Stimulated activated CD4-positive, alpha-beta T cell treated with anti-CD3 and anti-CD28 coated beads, Interleukin-4, amount 100 ng/mL, for 48 hours (primary cell): ENCODE data around the gene JMJD8.

Experiments
- DNase-seq, 2 donors: peaks; one replicate each; pipeline ENCODE4 v3.0.0-alpha.2; 2020; ENCODE audit warnings: low read depth in 2 of 2

The JMJD8 gene

DNA sequence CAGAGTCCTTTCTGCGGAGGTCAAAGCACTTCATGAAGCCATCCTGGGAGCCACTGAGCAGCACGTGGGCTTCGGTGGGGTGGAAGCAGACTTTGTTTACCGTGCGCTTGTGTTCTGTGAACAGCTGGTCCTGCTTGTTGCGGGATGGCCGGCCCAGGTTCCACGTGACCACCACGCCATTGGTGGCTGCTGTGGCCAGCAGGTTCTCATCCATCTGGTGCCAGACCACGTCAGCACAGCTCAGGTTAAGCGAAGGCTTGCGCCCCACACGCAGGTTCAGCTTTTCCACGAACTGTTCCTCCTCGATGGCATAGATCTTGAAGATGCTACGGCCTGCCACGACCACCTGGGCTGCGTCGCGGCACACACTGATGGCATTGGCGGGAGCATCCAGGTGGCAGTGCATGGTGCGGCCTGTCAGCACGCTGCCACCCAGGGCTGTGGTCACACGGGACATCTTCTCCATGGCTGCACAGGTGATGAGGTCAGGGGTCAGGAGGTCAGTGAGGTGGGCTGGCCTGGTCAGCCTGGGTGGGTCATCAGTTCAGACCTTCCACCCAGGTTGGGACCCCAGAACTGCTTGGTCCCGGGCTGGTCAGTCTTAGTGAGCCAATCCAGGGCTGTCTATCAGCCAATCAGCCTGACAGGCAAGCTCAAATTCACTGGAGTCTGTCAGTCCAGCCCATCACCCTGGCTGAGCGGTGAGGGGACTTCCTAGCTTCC, 5.2 kb upstream of the JMJD8 start:
- no peak for DNase-seq

DNA sequence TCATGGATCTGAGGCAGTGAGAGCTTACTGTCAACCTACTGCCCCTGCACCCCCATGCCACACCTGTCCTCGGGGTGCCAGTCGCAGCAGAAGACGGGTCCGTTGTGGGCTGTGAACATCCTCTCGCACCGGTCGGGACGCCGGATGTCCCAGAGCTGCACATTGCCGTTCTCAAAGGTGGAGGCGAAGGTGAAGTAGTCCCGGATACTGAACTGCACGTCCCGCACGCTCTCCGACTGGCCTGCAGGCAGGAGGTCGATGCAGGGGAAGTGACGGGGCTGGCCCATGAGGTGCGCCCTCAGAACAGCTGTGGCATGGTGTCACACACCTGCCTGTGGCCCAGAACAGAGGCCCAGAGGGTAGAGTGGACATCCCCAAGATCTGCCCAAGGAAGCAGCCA, 3.4 kb upstream of the JMJD8 start:
- no peak for DNase-seq

DNA sequence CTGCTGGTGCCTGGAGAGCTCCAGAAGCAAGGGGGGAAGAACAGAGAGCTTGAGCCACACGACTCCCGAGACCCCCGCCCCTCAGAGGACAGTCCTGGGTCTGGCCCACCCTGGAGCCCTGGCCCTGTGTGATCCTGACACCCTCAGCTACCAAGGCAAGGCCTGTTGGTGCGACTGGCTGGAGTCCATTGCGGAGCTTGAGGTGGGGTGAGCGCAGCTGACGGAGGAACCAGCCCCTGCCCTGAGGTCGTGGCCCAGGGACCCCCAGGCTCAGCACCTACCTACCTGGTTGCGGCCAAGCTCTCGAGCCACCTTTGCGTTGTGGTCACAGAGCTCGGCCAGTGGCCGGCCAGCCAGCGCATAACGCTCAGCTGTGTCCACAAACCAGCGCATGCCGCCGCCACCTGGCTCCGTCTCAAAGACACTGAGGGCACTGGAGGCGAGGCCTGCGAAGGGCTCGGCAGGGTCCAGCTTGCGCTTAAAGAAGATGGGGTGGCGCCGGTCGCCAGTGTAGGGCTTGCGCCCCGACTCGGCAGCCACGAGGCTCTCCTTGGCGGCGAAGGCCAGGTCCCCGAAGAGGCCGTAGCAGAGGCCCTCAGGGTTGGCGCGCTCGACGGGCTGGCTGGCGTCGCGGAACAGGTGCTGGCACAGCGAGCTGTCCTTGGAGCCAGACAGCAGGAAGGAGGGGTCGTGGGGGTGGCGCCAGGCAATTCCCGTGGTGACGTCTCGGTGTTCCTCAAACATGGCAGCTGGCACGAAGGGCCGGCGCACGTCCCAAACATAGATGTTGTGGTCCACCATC, 2.5 kb upstream of the JMJD8 start:
- DNase-seq = no peak

DNA sequence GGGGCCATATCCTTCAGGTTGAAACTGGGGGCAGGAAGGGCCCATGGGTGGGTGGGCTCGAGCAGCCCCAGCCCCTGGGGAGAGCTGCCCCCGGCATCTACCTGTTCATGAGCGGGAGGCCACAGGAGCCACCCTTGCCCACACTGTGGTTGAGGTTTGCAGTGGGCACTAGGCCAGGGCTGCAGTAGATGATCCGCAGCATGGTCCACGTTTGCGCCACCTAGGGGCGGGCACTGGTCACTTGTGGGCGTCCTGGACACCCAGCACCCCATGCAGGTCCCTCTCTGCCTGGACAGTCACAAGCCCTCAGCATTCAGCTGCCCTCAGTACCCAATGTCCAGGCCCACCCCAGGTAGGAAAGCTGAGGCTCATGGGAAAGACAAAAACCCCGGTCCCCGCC, 1.8 kb upstream of the JMJD8 start:
- DNase-seq = no peak

DNA sequence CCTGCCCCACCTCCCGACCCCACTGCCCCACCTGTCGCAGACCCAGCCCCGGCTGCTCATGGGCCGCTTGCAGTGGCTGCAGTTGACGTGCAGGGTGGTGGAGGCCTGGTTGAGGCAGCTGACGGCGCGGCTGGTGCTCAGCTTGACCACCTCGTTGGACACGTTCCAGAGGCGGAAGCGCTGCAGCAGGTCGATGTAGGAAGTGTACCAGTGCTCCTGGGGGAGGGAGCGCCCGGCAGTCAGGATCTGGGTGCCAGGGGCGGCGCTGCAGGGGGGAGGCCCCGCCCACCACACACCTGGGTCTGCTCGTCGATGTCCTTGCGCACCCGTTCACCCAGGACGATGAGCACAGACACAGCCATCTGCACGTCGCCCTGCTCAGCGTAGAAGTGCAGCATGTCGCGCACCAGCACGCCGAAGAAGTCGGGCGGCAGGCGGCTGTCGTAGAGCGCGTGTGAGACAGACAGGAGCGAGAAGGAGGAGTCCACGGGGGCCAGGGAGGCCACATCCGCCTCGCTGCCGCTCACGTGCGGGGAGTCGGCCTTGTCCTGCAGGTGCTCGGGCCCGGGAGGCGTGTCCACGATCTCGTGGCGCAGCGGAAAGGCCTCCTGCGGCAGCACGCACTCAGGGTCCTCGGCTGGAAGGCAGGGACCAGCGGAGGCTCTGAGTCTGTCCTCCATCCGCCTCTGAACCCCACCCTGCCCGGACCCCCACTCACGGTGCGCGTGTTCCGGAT, 995 bp upstream of the JMJD8 start:
- no peak for DNase-seq

DNA sequence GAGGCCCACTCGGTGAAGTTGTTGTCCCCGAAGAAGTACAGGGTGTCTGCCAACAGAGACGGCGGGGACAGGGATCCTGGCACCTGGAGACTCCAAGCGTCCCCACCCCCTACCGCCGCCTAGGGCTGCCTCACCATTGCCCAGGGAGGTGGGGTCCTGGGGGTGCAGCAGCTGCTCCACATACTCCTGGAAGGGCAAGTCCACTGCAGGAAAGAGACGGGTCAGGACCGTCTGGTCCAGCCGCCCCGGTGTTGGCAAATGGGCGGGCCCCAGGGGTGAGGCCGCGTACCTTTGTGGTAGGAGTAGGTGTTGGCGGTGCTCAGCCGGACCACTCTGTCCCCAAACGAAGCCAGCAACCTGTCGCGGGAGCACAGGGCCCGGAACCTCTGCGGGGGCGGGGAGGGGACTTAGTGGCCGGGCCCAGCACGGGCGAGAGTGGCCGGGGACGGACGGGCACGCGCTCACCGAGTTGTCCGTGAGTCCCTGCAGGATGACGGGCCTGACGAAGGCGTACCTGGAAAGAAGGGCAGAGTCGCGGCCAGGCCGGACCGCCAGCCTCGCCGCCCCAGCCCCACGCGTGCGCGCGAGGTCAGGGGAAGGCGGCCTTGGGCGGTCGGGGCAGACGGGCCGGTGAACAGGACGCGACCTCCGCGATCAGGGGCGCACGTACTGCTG, 601 bp downstream of the JMJD8 start:
- no peak for DNase-seq

DNA sequence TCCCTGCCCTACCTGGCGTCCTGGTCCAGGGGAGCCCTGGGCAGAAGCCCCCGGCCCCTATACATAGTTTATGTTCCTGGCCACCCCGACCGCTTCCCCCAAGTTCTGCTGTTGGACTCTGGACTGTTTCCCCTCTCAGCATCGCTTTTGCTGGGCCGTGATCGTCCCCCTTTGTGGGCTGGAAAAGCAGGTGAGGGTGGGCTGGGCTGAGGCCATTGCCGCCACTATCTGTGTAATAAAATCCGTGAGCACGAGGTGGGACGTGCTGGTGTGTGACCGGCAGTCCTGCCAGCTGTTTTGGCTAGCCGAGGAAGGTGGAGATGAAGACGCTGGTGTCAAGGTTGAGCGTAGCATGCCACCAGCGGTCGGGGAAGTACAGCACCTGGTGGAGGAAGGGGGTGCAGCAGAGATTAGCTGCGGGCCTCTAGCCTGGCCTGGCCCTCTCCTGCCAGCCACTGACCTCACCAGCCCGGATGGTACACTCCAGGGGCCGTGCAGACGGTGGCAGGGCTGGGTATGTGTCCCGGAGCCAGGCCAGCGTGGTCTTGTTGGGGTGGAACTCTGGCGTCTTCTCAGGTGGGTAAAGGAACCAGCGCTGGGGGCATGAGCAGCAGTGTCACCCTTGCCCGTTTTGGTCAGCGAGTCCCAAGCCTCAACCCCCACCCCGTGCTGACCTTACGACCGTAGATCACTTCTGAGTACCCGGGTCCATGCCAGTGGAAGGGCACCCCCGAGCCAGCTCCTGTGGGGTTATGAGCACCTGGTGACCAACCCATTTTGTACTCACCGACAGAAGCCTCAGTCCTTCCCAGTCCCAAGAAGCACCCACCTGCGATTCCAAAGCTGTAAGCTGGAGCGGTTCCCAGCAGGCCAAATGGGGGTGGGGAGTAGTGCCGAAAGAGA, 1.4 kb downstream of the JMJD8 start:
- no peak for DNase-seq

DNA sequence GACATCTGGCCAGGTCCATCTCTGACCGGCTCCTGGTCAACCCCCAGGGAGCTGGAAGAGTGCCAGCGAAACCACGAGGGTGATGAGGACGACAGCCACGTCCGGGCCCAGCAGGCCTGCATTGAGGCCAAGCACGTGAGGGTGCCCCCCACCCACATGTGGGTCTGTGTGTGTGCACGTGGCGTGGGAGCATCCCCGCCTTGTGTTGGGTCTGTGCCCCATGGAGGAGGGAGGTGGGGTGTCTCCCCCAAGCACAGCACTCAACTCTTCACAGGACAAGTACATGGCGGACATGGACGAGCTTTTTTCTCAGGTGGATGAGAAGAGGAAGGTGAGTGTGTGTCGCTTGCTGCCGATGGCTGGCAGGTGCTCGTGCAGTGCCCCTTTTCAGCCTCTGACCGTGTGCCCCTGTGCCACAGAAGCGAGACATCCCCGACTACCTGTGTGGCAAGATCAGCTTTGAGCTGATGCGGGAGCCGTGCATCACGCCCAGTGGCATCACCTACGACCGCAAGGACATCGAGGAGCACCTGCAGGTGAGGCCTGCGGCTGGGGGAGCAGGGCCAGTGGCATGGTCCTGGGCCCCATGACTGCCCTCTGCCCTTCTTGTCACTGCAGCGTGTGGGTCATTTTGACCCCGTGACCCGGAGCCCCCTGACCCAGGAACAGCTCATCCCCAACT, 2.2 kb downstream of the JMJD8 start:
- no peak for DNase-seq

DNA sequence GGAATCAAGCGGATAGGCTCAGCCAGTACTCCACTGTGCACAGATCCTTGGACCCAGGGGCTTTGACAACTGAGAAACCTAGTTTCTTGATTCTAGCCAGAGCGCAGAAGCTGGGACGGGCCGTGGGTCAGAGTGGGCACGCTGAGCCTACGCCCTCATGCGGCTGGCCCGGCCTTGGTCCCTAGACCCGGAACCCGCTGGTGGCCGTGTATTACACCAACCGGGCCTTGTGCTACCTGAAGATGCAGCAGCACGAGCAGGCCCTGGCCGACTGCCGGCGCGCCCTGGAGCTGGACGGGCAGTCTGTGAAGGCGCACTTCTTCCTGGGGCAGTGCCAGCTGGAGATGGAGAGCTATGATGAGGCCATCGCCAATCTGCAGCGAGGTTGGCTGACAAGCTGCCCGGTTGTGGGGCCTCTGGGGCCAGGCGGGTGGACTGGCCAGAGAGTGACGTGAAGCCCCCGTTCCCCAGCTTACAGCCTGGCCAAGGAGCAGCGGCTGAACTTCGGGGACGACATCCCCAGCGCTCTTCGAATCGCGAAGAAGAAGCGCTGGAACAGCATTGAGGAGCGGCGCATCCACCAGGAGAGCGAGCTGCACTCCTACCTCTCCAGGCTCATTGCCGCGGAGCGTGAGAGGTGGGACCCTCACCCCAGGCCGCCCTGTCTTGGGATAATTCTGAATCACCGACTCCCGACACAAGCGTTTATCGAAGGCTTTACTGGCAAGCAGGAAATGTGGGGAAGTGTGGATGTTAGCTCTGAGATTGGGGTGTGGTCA, 3.0 kb downstream of the JMJD8 start:
- DNase-seq = no peak

DNA sequence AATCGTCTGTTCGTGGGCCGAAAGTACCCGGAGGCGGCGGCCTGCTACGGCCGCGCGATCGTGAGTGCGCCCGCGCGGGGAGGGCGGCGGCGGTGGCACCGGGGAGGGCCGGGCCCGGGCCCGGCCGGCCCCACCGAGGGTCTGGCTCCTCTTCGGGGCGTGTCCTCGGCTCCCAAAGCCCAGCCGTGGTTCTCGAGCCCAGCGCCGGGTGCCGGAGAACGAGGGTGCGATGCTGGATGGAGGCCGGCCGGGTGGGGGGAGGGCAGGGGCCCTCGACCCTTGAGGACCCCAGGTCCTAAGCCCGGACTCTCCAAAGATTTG, 3.5 kb downstream of the JMJD8 start:
- DNase-seq = no peak

DNA sequence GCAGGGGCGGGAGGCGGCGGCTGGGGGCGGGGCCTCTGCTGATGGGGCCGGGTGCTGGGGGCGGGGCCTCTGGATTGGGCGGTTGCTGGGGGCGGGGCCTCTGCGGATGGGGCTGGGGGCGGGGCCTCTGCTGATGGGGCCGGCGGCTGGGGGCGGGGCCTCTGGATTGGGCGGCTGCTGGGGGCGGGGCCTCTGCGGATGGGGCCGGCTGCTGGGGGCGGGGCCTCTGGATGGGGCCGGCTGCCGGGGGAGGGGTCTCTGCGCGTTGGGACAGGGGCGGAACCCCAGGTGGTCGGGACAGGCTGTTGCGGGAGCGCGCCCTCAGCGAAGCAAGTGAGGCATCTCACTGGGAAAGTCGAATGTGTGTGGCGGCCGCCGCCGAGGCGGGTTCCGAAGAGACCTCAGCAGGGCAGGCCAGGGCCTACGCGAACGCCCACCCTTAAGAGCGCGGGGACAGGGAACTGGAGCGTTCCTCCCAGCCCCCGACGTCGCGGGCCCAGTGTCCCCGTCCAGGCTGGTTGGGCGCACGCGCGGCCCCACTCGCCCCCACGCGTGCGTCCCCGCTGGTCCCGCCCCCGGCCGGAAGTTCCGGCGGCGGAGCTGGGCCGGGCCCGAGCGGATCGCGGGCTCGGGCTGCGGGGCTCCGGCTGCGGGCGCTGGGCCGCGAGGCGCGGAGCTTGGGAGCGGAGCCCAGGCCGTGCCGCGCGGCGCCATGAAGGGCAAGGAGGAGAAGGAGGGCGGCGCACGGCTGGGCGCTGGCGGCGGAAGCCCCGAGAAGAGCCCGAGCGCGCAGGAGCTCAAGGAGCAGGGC, 4.1 kb downstream of the JMJD8 start, which contains the start of gene STUB1:
TSS of gene STUB1 (plus strand) at position 597 of the 811 bp plus-strand sequence. CDS start at position 713, 116 bp downstream.
- DNase-seq = peak; percentile 85 to 93

DNA sequence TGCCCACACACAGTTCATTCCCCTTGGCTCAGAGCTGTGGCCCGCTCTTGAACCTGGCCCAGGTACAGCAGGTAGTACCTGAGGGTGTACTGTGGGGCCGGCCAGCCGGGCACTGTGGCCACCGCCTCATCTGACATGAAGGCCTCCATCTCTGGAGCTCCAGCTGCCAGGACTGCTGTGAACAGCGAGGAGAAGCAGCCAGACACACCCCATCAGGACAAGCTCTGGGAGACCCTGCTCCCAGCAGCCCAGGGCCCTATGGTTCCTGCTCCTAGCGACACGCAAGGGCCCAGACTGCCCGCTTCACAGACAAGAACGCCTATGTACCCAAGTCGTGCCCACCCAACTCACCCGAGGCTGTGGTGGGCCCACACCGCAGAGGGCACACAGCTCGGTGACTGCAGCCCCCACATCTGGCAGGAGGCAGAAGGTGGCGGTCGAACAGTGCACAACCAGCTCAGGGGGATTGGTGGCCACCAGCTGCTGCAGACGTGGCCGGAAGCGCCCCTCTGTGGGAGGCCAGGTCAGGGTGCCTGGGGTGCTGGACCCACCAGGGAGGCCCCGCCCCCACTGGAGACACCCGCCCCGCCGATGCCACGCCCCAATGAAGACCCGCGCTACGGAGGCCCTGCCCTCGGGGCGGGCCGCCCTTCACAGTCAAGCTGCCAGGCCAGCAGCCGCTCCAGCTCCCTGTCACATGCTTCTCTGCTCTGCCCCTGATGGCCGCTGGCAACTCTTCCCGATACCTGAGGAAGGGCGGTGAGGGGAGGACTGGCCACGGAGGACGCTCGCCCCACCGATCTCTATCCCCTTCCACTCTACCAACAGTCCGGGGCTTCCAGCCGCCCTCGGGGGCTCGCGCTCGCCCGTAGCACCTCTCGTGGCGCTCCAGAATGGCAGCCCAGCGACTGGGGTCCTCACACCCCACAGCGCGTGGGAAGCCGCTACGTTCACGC, 5.0 kb downstream of the JMJD8 start:
- DNase-seq = peak in 1 of 2 donors; percentile 53

DNA sequence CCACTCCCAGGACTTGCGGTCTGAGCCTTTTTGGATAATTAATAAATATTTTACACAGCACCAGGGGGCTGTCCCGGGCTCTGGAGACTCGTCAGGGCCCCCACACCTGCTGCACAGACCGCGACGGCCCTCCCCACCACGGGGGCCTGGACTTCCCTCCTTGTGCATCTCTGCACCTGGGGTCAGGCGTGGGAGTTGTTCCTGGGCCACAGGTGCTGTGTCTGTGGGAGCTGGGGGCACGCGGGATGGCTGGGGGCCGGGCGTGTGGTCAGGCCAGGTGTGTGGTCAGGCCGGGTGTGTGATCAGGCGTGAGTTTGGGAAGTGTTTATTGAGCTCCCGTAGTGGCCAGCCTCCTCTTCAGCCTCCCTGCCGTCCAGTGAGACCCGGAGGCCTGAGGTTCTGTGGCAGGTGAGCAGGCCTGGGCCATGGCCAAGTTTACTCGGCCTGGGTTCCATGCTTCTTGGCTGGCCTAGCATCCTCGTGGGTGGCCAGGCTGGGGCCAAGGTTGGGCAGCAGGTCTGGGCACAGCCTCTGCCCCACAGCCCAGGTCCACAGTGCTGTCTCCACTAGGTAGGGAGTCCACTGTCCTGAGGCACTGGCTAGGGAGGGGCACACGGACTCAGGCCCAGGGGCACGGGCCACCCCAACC, 5.8 kb downstream of the JMJD8 start:
- no peak for DNase-seq

DNA sequence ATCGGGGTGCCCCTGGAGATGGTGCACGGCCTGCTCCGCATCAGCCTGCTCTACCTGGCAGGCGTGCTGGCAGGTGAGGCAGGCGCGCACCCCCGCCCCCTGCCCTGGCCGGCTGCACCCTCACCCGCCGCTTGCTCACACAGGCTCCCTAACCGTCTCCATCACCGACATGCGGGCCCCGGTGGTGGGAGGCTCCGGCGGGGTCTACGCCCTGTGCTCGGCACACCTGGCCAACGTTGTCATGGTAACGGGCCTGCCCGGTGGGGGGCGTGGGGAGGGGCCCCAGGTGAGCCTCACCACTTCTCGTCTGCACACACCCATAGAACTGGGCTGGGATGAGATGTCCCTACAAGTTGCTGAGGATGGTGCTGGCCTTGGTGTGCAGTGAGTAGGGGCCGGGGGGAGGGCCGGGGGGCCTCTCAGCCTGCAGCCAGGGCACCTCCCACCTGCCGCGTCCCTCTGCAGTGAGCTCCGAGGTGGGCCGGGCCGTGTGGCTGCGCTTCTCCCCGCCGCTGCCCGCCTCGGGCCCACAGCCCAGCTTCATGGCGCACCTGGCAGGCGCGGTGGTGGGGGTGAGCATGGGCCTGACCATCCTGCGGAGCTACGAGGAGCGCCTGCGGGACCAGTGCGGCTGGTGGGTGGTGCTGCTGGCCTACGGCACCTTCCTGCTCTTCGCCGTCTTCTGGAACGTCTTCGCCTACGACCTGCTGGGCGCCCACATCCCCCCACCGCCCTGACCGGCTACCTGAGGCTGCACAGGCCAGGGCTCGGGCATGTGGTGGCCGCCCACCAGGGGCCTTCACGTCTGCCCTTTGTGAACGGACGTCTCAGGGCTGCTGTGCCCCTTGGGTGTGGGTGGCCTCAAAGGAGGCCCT, 6.6 kb downstream of the JMJD8 start:
- no peak for DNase-seq

DNA sequence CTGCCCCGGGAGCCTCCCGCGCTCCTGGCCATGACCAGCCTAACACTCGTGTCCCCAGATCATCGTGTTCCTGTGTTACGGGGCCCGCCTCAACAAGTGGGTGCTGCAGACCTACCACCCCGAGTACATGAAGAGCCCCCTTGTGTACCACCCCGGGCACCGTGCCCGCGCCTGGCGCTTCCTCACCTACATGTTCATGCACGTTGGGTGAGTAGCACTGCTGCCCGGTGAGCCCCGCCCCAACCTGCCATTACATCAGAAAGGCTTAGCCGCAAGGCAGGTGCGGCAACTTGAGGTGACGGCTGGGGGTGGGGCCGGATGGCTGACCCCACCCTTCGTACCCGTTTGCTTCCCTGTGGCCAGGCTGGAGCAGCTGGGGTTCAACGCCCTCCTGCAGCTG, 7.2 kb downstream of the JMJD8 start:
- no peak for DNase-seq

DNA sequence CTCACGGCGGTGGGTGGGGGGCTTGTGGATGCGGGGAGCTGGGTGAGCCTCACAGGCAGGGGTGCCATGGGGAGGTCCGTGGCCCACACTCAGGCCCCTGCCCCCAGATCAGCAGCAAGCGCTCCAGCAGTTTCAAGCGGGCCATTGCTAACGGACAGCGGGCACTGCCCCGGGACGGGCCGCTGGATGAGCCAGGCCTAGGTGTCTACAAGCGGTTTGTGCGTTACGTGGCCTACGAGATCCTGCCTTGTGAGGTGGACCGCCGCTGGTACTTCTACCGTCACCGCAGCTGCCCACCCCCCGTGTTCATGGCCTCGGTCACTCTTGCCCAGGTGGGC, 7.6 kb downstream of the JMJD8 start:
- no peak for DNase-seq
